Testis (tissue), 2 donors: ENCODE data around the gene PTPRT.

ENCODE experiments used
- POLR2A ChIP-seq: fragments of 450-650 bp; IDR thresholded peaks from one replicate; pipeline ENCODE4 v1.6.1; 2017; ENCODE audit warnings: antibody characterized with exemption, mild to moderate bottlenecking, moderate library complexity
- TF ChIP-seq, protein P1 (sequence below), 3 experiments: fragments of 450-650 bp in 2 of 3; fragments of 200-600 bp in 1 of 3; sonication (generic) in 1 of 3; IDR thresholded peaks; one replicate each; pipeline ENCODE4 v1.5.1; 2016 to 2019; ENCODE audit warnings: antibody characterized with exemption in 3 of 3, mild to moderate bottlenecking in 2 of 3, moderate library complexity in 1 of 3

DNA sequence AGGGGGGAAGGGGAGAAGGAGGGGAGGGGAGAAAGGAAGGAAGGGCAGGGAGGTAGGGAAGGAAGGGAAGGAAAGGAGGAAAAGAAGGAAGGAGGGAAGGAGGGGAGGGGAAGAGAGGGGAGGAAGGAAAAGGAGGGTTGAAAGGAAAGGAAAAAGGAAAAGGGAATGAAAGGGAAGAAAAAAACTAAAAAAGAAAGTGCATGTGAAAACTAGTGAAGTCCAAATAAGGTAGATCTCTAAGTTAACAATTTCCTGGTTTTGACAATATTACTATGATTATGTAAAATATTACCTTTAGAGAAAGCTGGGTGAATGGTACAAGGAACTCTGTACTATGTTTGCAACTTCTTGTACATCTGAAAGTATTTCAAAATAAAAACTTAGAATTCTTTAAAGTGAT is 132.4 kb downstream of the PTPRT start:
- TF ChIP-seq, protein P1, sequence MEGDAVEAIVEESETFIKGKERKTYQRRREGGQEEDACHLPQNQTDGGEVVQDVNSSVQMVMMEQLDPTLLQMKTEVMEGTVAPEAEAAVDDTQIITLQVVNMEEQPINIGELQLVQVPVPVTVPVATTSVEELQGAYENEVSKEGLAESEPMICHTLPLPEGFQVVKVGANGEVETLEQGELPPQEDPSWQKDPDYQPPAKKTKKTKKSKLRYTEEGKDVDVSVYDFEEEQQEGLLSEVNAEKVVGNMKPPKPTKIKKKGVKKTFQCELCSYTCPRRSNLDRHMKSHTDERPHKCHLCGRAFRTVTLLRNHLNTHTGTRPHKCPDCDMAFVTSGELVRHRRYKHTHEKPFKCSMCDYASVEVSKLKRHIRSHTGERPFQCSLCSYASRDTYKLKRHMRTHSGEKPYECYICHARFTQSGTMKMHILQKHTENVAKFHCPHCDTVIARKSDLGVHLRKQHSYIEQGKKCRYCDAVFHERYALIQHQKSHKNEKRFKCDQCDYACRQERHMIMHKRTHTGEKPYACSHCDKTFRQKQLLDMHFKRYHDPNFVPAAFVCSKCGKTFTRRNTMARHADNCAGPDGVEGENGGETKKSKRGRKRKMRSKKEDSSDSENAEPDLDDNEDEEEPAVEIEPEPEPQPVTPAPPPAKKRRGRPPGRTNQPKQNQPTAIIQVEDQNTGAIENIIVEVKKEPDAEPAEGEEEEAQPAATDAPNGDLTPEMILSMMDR (IDR thresholded peaks at IDR 0.05), result no peak
- no peak for TF ChIP-seq POLR2A
